ENCODE measurements around the gene ALDH1L1.
A peak's percentile ranks its signal among the peaks of the same experiment; 100 is the strongest.

Gene ALDH1L1

GRCh38 chr3:126180477-126181397 is at the start of gene ALDH1L1:
Gene ALDH1L1 (minus strand): TSS chr3:126180586. CDS start chr3:126160979, 19,607 bp downstream.
- no peak for DNase-seq (ENCODE audit: low read depth in 2 of 2)

- DNase-seq (ENCODE audit: low read depth in 2 of 2): no peak
Observed at GRCh38 chr3:126226374-126226773, 46.0 kb upstream of the ALDH1L1 start.

GRCh38 chr3:126216416-126216815 is 36.0 kb upstream of the ALDH1L1 start:
- DNase-seq (ENCODE audit: low read depth in 2 of 2): no peak

GRCh38 chr3:126213379-126214028 is 33.1 kb upstream of the ALDH1L1 start:
- DNase-seq (ENCODE audit: low read depth in 2 of 2): no peak

GRCh38 chr3:126212620-126213378 is 32.4 kb upstream of the ALDH1L1 start:
- no peak for DNase-seq (ENCODE audit: low read depth in 2 of 2)

GRCh38 chr3:126212250-126212619 is 31.8 kb upstream of the ALDH1L1 start:
- DNase-seq (ENCODE audit: low read depth in 2 of 2): no peak

- no peak for DNase-seq (ENCODE audit: low read depth in 2 of 2)
Observed at GRCh38 chr3:126211569-126211968, 31.2 kb upstream of the ALDH1L1 start.

- no peak for DNase-seq (ENCODE audit: low read depth in 2 of 2)
Observed at GRCh38 chr3:126210606-126211005, 30.2 kb upstream of the ALDH1L1 start.

- DNase-seq (ENCODE audit: low read depth in 2 of 2): no peak
Observed at GRCh38 chr3:126209741-126210140, 29.4 kb upstream of the ALDH1L1 start.

GRCh38 chr3:126208606-126209256 is 28.3 kb upstream of the ALDH1L1 start:
- DNase-seq (ENCODE audit: low read depth in 2 of 2): no peak

GRCh38 chr3:126208182-126208581 is 27.8 kb upstream of the ALDH1L1 start:
- no peak for DNase-seq (ENCODE audit: low read depth in 2 of 2)

GRCh38 chr3:126207166-126207565 is 26.8 kb upstream of the ALDH1L1 start:
- no peak for DNase-seq (ENCODE audit: low read depth in 2 of 2)

GRCh38 chr3:126205717-126206655 is 25.6 kb upstream of the ALDH1L1 start:
- no peak for DNase-seq (ENCODE audit: low read depth in 2 of 2)

- DNase-seq (ENCODE audit: low read depth in 2 of 2): no peak
Observed at GRCh38 chr3:126202680-126203079, 22.3 kb upstream of the ALDH1L1 start.

GRCh38 chr3:126202276-126202675 is 21.9 kb upstream of the ALDH1L1 start:
- no peak for DNase-seq (ENCODE audit: low read depth in 2 of 2)

GRCh38 chr3:126201168-126201567 is 20.8 kb upstream of the ALDH1L1 start:
- DNase-seq (ENCODE audit: low read depth in 2 of 2): no peak

GRCh38 chr3:126200534-126200933 is 20.1 kb upstream of the ALDH1L1 start:
- no peak for DNase-seq (ENCODE audit: low read depth in 2 of 2)

- no peak for DNase-seq (ENCODE audit: low read depth in 2 of 2)
Observed at GRCh38 chr3:126199256-126199655, 18.9 kb upstream of the ALDH1L1 start.

- DNase-seq (ENCODE audit: low read depth in 2 of 2): peak; percentile 17 to 25
Observed at GRCh38 chr3:126197854-126198584, 17.6 kb upstream of the ALDH1L1 start.

- DNase-seq (ENCODE audit: low read depth in 2 of 2): no peak
Observed at GRCh38 chr3:126197343-126197742, 17.0 kb upstream of the ALDH1L1 start.

Data from stimulated activated CD8-positive, alpha-beta memory T cell treated with anti-CD3 and anti-CD28 coated beads, Interleukin-15, amount 100 ng/mL, for 48 hours (primary cell).